Measurements from ENCODE around the gene REG1B.

DNA sequence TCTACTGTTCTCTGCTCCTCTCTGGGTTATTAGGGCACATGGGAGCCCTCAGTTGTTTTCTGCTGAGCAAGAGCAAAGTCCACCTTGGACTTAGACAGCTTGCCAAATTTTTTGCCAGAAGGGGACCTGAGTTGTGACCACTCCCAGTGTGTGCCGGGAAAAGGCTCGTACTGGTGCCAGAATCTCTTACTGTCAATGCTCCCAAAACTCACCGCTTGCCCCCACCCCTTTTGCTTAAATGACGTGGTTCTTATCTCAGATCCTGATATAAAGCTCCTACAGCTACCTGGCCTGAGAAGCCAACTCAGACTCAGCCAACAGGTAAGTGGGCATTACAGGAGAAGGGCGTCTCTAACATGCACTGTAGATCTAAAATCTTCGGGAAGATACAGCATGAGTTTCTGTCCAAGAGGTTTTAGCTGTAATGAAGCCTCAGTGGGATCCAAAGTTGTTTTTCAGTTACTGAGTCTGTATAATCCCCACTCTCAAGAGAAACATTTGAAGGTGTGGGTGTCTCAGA lies 32.5 kb upstream of the REG1B start, which contains the start of gene REG1A:
- no peak for TF ChIP-seq EZH2 (IDR thresholded peaks at IDR 0.05; ENCODE audit: insufficient read depth, low read length)
- TF ChIP-seq, protein P1, sequence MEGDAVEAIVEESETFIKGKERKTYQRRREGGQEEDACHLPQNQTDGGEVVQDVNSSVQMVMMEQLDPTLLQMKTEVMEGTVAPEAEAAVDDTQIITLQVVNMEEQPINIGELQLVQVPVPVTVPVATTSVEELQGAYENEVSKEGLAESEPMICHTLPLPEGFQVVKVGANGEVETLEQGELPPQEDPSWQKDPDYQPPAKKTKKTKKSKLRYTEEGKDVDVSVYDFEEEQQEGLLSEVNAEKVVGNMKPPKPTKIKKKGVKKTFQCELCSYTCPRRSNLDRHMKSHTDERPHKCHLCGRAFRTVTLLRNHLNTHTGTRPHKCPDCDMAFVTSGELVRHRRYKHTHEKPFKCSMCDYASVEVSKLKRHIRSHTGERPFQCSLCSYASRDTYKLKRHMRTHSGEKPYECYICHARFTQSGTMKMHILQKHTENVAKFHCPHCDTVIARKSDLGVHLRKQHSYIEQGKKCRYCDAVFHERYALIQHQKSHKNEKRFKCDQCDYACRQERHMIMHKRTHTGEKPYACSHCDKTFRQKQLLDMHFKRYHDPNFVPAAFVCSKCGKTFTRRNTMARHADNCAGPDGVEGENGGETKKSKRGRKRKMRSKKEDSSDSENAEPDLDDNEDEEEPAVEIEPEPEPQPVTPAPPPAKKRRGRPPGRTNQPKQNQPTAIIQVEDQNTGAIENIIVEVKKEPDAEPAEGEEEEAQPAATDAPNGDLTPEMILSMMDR (IDR thresholded peaks at IDR 0.05; ENCODE audit: insufficient read depth, low read depth, low read length) = no peak

Measured in astrocyte (in vitro differentiated cells and primary cell).